Esophagus squamous epithelium (tissue), 5 donors: ENCODE results near the gene MAP2K6. TPM values are rescaled to one million over a fixed set of nuclear protein-coding genes. Genes with fewer than 3 reads are reported as not detected.

Experiments
- DNase-seq: peaks from one replicate; lab custom pipeline; 2025; lab: John Stamatoyannopoulos, UW
- H3K27ac ChIP-seq, 4 donors: fragments of 200-600 bp; sonication (generic); one replicate each; pipeline ENCODE4 v1.5.1; 2016 to 2019; ENCODE audit warnings: mild to moderate bottlenecking in 1 of 4
- H3K27me3 ChIP-seq, 4 donors: fragments of 200-600 bp; sonication (generic); 1 replicate in 3 of 4; 2 replicates in 1 of 4; pipeline versions ENCODE4 v1.5.1 to v1.6.0; 2017 to 2021; ENCODE audit warnings: antibody characterized with exemption in 1 of 4
- H3K36me3 ChIP-seq, 3 donors: fragments of 200-600 bp; sonication (generic); one replicate each; pipeline ENCODE4 v1.5.1; 2016 to 2019
- H3K4me1 ChIP-seq, 3 donors: fragments of 200-600 bp; sonication (generic); one replicate each; pipeline ENCODE4 v1.5.1; 2017 to 2019
- H3K4me3 ChIP-seq, 4 donors: fragments of 200-600 bp; sonication (generic); 1 replicate in 3 of 4; 2 replicates in 1 of 4; pipeline ENCODE4 v1.5.1; 2016 to 2019; ENCODE audit warnings: mild to moderate bottlenecking in 2 of 4, moderate library complexity in 1 of 4
- H3K9me3 ChIP-seq, 3 donors: fragments of 200-600 bp; sonication (generic); one replicate each; pipeline ENCODE4 v1.5.1; 2016 to 2019
- CTCF ChIP-seq, 6 experiments: fragments of 450-650 bp in 4 of 6; fragments of 200-600 bp in 2 of 6; sonication (generic) in 2 of 6; IDR thresholded peaks; one replicate each; pipeline ENCODE4 v1.5.1; 2016 to 2019; ENCODE audit warnings: antibody characterized with exemption in 6 of 6, mild to moderate bottlenecking in 4 of 6, moderate library complexity in 4 of 6
- POLR2A ChIP-seq, 4 donors: fragments of 450-650 bp; IDR thresholded peaks; one replicate each; pipeline ENCODE4 v1.6.1; 2017; ENCODE audit warnings: antibody characterized with exemption in 4 of 4, mild to moderate bottlenecking in 4 of 4, moderate library complexity in 3 of 4
- WGBS, 2 donors: methylation state at CpG; one replicate each; pipeline ENCODE4 v1.1.5; 2018; 5-methylcytosine and 5-hydroxymethylcytosine counted together
- intact Hi-C: fragments of 100-400 bp; cut with DNase I; formaldehyde crosslinking; loops from one replicate; pipeline ENCODE4 v1.15.0; 2022
- total RNA-seq, 4 donors: library from RNA; depleted of rRNA; stranded (reverse); fragments of >200 nt; gene quantifications; one replicate each; pipeline ENCODE4 v1.1.0, GENCODE V29; 2016
- donor health status: DM: yes; HTN: yes; CAD: no.

MAP2K6 gene
- total RNA-seq, 4 donors from 2014 or later = 1.5 to 15.0 (median 2.5) TPM

- Histone ChIP-seq H3K36me3 (no peaks in the 10 kb centered on the region), H3K4me3 (no peak overlapping the region), H3K4me1 (no peaks in the 10 kb centered on the region), H3K27me3 (no peaks in the 10 kb centered on the region), H3K9me3 (no peaks in the 10 kb centered on the region), H3K27ac (no peak overlapping the region)
- no peak for DNase-seq
- TF ChIP-seq POLR2A (IDR thresholded peaks at IDR 0.05) (no peak), CTCF (IDR thresholded peaks at IDR 0.05) (no peak)
- WGBS, 2 donors = 63 to 66% methylated on average over 7 of the region's 7 CpGs
- intact Hi-C loops = no loop called here
These were observed 183.6 kb downstream of the MAP2K6 start for GRCh38 chr17:69597898-69598692.

DNA sequence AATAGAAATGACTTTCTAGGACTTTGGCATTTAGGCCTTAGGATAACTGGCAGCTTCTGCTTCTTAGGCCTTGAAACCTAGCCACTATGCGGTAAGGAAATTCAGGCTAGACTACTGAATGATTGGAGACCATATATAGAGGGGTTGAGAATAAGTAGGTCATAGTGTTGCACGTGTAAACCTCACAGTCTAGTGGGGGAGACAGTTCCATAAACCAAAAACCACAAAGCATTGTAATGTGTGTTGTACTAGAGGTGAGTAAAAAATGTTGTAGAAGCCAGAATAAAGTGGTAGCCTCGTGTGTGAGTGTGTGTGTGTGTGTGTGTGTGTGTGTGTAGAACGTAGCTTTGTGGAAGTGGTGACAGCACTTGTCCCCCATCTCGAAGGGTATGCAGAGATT is 188.5 kb downstream of the MAP2K6 start:
- no peaks in the 10 kb centered on the region for H3K36me3 ChIP-seq
- TF ChIP-seq POLR2A (IDR thresholded peaks at IDR 0.05) (no peak), CTCF (IDR thresholded peaks at IDR 0.05) (no peak)
- no peak overlapping the region for H3K4me3 ChIP-seq
- intact Hi-C loops = loop anchor here (10.0 kb wide), 1 partner anchor 542 kb away; no protein-coding TSS in a partner anchor
- peaks cover 0 to 14% (median 8%) of the 10 kb centered on the region in 3 donors for H3K4me1 ChIP-seq
- no peaks in the 10 kb centered on the region for H3K9me3 ChIP-seq
- WGBS, 2 donors = 66 to 71% methylated on average over 5 of the region's 5 CpGs
- H3K27me3 ChIP-seq = no peaks in the 10 kb centered on the region
- DNase-seq = no peak
- H3K27ac ChIP-seq = no peak overlapping the region

Other genes with a start within 250 kb of the MAP2K6 start
- 1 to 10 TPM in 3 of 4 donors, under 1 TPM in 1; 0.23 to 7.8 (median 1.9) TPM for gene ABCA10, start 185.9 kb upstream of the MAP2K6 start, total RNA-seq
- 10 to 100 TPM; 20.0 to 60.7 (median 28.1) TPM for gene ABCA5, start 87.6 kb upstream of the MAP2K6 start, total RNA-seq